ENCODE data around the gene POLD1. TPM values are rescaled to one million over a fixed set of nuclear protein-coding genes. Genes with fewer than 3 reads are reported as not detected.

The POLD1 gene
- polyA plus RNA-seq, 1 of the 3 experiments (the other 2 are of a cell fraction), result 33.6 TPM

GRCh38 chr19:50419580-50420035 is 35.5 kb downstream of the POLD1 start (continued):
- TF ChIP-seq GATA2 (CRISPR knock-in tag; IDR thresholded peaks at IDR 0.05), result no peak

- Histone ChIP-seq H3K4me3 (ENCODE audit: low read depth in 2 of 2, low read length in 1 of 2) (no peak overlapping the region), H3K9me2 (no peaks in the 10 kb centered on the region), H3F3A (replicated peaks; ENCODE audit: insufficient read depth) (peaks cover 3% of the 10 kb centered on the region), H3K36me3 (replicated peaks in 1 of 2; ENCODE audit: control insufficient read depth in 1 of 2, insufficient read depth in 2 of 2, low read length in 1 of 2) (no peaks in the 10 kb centered on the region), H3K9ac (no peak overlapping the region), H3K27me3 (ENCODE audit: insufficient read depth) (no peaks in the 10 kb centered on the region), H3K79me2 (ENCODE audit: insufficient read depth) (no peaks in the 10 kb centered on the region), H3K9me3 (no peaks in the 10 kb centered on the region), H2AFZ (ENCODE audit: low read depth) (no peak overlapping the region), H3K4me1 (ENCODE audit: control insufficient read depth in 1 of 2, insufficient read depth in 2 of 2, low read depth in 1 of 2, low read length in 1 of 2) (no peaks in the 10 kb centered on the region), H3K27ac (ENCODE audit: low read depth in 2 of 2, low read length in 1 of 2) (no peak overlapping the region), H4K20me1 (ENCODE audit: insufficient read depth) (no peaks in the 10 kb centered on the region), H3K4me2 (no peak overlapping the region)
- ChIA-PET POLR2A (no interaction called here), CTCF (interaction anchor here (1.0 to 5.3 kb wide), 4 partner anchors 33 to 136 kb away, joined by 3 to 22 read pairs (median 4); no protein-coding TSS in a partner anchor)
- 59% methylated on average over 3 of the region's 3 CpGs for WGBS (ENCODE audit: low lambda C conversion rate)
- no peak for DNase-seq
- TF ChIP-seq SMC3 (IDR thresholded peaks at IDR 0.05; ENCODE audit: low read depth, low read length), result no peak
- no peak for TF ChIP-seq POLR2AphosphoS5 (IDR thresholded peaks at IDR 0.05; ENCODE audit: low read depth, low read length)
- TF ChIP-seq JUND (IDR thresholded peaks at IDR 0.05), result no peak
- no peak for TF ChIP-seq CHD2 (IDR thresholded peaks at IDR 0.05; ENCODE audit: low read length, partially characterized antibody)
- TF ChIP-seq ELF1 (IDR thresholded peaks at IDR 0.05), result no peak
- no peak for TF ChIP-seq TEAD4 (IDR thresholded peaks at IDR 0.05; ENCODE audit: borderline replicate concordance, insufficient read depth)
- TF ChIP-seq MAX (IDR thresholded peaks at IDR 0.05; ENCODE audit: low read depth), result no peak
- no peak for TF ChIP-seq RFX5 (IDR thresholded peaks at IDR 0.05; ENCODE audit: low read length)
- no peak for TF ChIP-seq ZBTB33 (IDR thresholded peaks at IDR 0.05; ENCODE audit: borderline replicate concordance, low read depth)
- TF ChIP-seq TCF12 (IDR thresholded peaks at IDR 0.05), result no peak
These were observed 36.0 kb downstream of the POLD1 start for GRCh38 chr19:50420127-50420526.

- Histone ChIP-seq H3K79me2 (ENCODE audit: insufficient read depth) (no peaks in the 10 kb centered on the region), H3K36me3 (replicated peaks in 1 of 2; ENCODE audit: control insufficient read depth in 1 of 2, insufficient read depth in 2 of 2, low read length in 1 of 2) (no peaks in the 10 kb centered on the region), H3K9ac (no peak overlapping the region), H3K4me3 (ENCODE audit: low read depth in 2 of 2, low read length in 1 of 2) (no peak overlapping the region), H4K20me1 (ENCODE audit: insufficient read depth) (no peaks in the 10 kb centered on the region), H3K27me3 (ENCODE audit: insufficient read depth) (no peaks in the 10 kb centered on the region), H3K27ac (ENCODE audit: low read depth in 2 of 2, low read length in 1 of 2) (no peak overlapping the region), H3K9me3 (no peaks in the 10 kb centered on the region), H3F3A (replicated peaks; ENCODE audit: insufficient read depth) (peaks cover 3% of the 10 kb centered on the region), H3K4me1 (ENCODE audit: control insufficient read depth in 1 of 2, insufficient read depth in 2 of 2, low read depth in 1 of 2, low read length in 1 of 2) (no peaks in the 10 kb centered on the region), H3K9me2 (no peaks in the 10 kb centered on the region), H2AFZ (ENCODE audit: low read depth) (no peak overlapping the region), H3K4me2 (no peak overlapping the region)
- POLR2A ChIA-PET, result no interaction called here
- TF ChIP-seq ELF1 (IDR thresholded peaks at IDR 0.05), result no peak
- no peak for TF ChIP-seq JUND (IDR thresholded peaks at IDR 0.05)
- TF ChIP-seq ZBTB33 (IDR thresholded peaks at IDR 0.05; ENCODE audit: borderline replicate concordance, low read depth), result no peak
- TF ChIP-seq FOSL2 (IDR thresholded peaks at IDR 0.05; ENCODE audit: borderline replicate concordance, low read depth), result no peak
- TF ChIP-seq SMC3 (IDR thresholded peaks at IDR 0.05; ENCODE audit: low read depth, low read length), result no peak
- TF ChIP-seq SIN3A (IDR thresholded peaks at IDR 0.05; ENCODE audit: borderline replicate concordance, low read depth, low read length), result no peak
- TF ChIP-seq PBX3 (IDR thresholded peaks at IDR 0.05), result no peak
- TF ChIP-seq RXRA (IDR thresholded peaks at IDR 0.05; ENCODE audit: borderline replicate concordance, low read depth), result no peak
- TF ChIP-seq TCF12 (IDR thresholded peaks at IDR 0.05), result no peak
- no peak for TF ChIP-seq MEF2A (IDR thresholded peaks at IDR 0.05; ENCODE audit: borderline replicate concordance, low read depth)
- no peak for TF ChIP-seq GABPA (IDR thresholded peaks at IDR 0.05; ENCODE audit: low read depth)
- no peak for TF ChIP-seq GATA2 (CRISPR knock-in tag; IDR thresholded peaks at IDR 0.05)
- TF ChIP-seq FOXJ3 (CRISPR knock-in tag; IDR thresholded peaks at IDR 0.05), result no peak
- WGBS (ENCODE audit: low lambda C conversion rate), result 64% methylated on average over 3 of the region's 3 CpGs
- no peak for DNase-seq
- CTCF ChIA-PET, result interaction anchor here (1.0 to 5.3 kb wide), 2 partner anchors 11 to 52 kb away, joined by 3 to 22 read pairs; no protein-coding TSS in a partner anchor
These were observed 36.7 kb downstream of the POLD1 start for GRCh38 chr19:50420808-50421207.

Measured in SK-N-SH (cell line).